K562 (cell line): Measurements from ENCODE around the gene GALNT15. TPM values are rescaled to one million over a fixed set of nuclear protein-coding genes. Genes with fewer than 3 reads are reported as not detected.

Experiments
- BHLHE40 ChIP-seq: IDR thresholded peaks from 2 replicates; pipeline ENCODE4 v1.6.1; 2011; ENCODE audit warnings: low read length, improper control_type of control experiment
- CXXC5 ChIP-seq: fragments of 250-450 bp; sonication (Bioruptor Pico); IDR thresholded peaks from 2 replicates; pipeline ENCODE4 v1.8.0; 2022; ENCODE audit warnings: inconsistent platforms, mild to moderate bottlenecking, moderate library complexity
- GATA2 ChIP-seq: sonication (generic); formaldehyde crosslinking; IDR thresholded peaks from 2 replicates; pipeline ENCODE4 v1.4.0; 2020; ENCODE audit warnings: mild to moderate bottlenecking, missing genetic modification reagents
- HDAC2 ChIP-seq: fragments of 450-650 bp; IDR thresholded peaks from 2 replicates; pipeline ENCODE4 v1.6.1; 2016; ENCODE audit warnings: mild to moderate bottlenecking
- MITF ChIP-seq: IDR thresholded peaks from 2 replicates; pipeline ENCODE4 v1.6.1; 2014; ENCODE audit warnings: antibody characterized with exemption
- SRF ChIP-seq, 2 experiments: fragments of 250-450, 450-650 bp in 1 of 2; sonication (Bioruptor Pico) in 1 of 2; sonication (generic) in 1 of 2; formaldehyde crosslinking; IDR thresholded peaks; 2 replicates each; pipeline versions ENCODE4 v1.5.0 to v1.5.1; 2020 to 2022; ENCODE audit warnings: mild to moderate bottlenecking in 1 of 2, missing genetic modification reagents in 1 of 2
- TCFL5 ChIP-seq: fragments of 250-450 bp; sonication (Bioruptor Pico); conservative IDR thresholded peaks from 2 replicates; pipeline ENCODE4 v1.6.1; 2021; ENCODE audit warnings: mild to moderate bottlenecking, moderate library complexity, matching md5 sums
- ZNF518B ChIP-seq: fragments of 250-450 bp; sonication (Bioruptor Pico); IDR thresholded peaks from 2 replicates; pipeline ENCODE4 v1.5.0; 2021; ENCODE audit warnings: mild to moderate bottlenecking, moderate library complexity
- ZNF57 ChIP-seq: fragments of 450-650 bp; formaldehyde crosslinking; IDR thresholded peaks from 2 replicates; pipeline ENCODE4 v1.4.0; 2020; ENCODE audit warnings: mild to moderate bottlenecking, moderate library complexity
- polyA plus RNA-seq, 8 experiments: library from polyadenylated mRNA; depleted of rRNA in 4 of 8; stranded (reverse) in 5 of 8; unstranded in 3 of 8; fragments of >200 nt; fragmentation: Nextera tagmentation in 2 of 8; fragmentation: Illumina TruSeq in 1 of 8; extraction: Ambion mirVana in 2 of 8; extraction: Trizol in 1 of 8; gene quantifications; 2 replicates each; pipeline versions ENCODE4 v1.2.1 to v1.2.3, GENCODE V29; 2011 to 2014; ENCODE audit warnings: inconsistent platforms in 1 of 8, missing spikeins in 1 of 8
- total RNA-seq, 7 experiments: library from RNA; depleted of rRNA in 6 of 7; stranded (reverse); fragments of >200 nt in 6 of 7; fragmentation: Illumina TruSeq in 2 of 7; extraction: Trizol in 2 of 7; gene quantifications; 2 replicates each; pipeline versions ENCODE4 v1.2.1 to v1.2.3, GENCODE V29; 2011 to 2021; ENCODE audit warnings: low replicate concordance in 1 of 7

GALNT15 gene
- total and polyA plus RNA-seq, 9 of the 15 experiments (the other 6 are each of a cell fraction or from before 2014, with no cell fraction given) = not detected

DNA sequence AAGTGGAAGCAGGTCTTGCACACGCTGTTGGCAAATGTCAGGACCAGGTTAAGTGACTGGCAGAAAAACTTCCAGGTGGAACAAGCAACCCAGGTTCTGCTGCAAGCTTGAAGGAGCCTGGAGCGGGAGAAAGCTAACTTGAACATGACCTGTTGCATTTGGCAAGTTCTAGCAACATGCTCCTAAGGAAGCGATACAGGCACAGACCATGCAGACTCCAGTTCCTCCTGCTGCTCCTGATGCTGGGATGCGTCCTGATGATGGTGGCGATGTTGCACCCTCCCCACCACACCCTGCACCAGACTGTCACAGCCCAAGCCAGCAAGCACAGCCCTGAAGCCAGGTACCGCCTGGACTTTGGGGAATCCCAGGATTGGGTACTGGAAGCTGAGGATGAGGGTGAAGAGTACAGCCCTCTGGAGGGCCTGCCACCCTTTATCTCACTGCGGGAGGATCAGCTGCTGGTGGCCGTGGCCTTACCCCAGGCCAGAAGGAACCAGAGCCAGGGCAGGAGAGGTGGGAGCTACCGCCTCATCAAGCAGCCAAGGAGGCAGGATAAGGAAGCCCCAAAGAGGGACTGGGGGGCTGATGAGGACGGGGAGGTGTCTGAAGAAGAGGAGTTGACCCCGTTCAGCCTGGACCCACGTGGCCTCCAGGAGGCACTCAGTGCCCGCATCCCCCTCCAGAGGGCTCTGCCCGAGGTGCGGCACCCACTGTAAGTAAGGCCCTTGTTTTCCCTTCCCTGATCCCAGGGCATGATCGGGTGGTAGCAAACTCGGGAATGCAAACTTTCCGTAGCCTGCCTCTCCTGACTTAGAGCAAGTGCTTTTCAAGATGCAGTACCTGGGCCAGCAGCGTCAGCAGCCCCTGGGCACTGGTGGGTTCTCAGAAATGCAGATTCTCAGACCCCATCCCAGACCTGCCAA, 759 bp downstream of the GALNT15 start (continued):
- TF ChIP-seq MITF = no peak
- no peak for TF ChIP-seq TCFL5 (CRISPR knock-in tag)
- no peak for TF ChIP-seq CXXC5 (CRISPR knock-in tag)
- TF ChIP-seq BHLHE40 = no peak
- no peak for TF ChIP-seq SRF (CRISPR knock-in tag; IDR thresholded peaks at IDR 0.05)
- no peak for TF ChIP-seq ZNF518B (CRISPR knock-in tag)
- no peak for TF ChIP-seq HDAC2
- TF ChIP-seq GATA2 (CRISPR knock-in tag) = no peak
- no peak for TF ChIP-seq ZNF57 (CRISPR knock-in tag)
